ENCODE measurements around the gene MAML2. TPM values are rescaled to one million over a fixed set of nuclear protein-coding genes. Genes with fewer than 3 reads are reported as not detected.

Gene MAML2
- total RNA-seq, 1 donor from 2014 or later: 31.5 TPM

DNA sequence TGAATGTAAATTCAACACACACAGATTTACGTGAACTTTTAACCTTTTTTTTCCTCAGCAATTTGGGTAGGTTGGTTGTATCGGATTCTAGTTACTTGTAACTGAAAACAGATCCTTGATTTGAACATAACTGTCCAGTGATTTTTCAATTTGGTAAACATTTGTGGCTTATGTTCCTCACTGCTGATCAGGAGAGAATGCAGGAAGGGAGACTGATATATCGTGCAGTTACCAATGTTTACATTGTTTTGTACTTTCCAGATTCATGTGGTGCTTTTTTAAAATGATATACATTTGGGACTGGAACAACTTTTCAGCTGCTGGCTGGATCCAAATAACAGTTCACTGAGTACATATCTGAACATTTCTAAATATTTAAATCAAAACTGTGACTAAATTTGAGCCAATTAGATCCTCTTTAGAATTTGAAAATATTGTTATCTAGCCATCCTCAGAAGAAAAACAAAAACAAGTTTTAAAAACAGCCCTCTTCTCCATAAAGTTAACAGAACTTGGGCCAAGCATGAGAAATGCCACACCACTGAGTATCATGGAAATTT, 334.8 kb downstream of the MAML2 start:
- Histone ChIP-seq H3K4me1 (peaks cover 17% of the 10 kb centered on the region), H3K4me3 (no peak overlapping the region), H3K36me3 (no peaks in the 10 kb centered on the region), H3K27me3 (ENCODE audit: low read depth) (no peaks in the 10 kb centered on the region), H3K27ac (no peak overlapping the region), H3K9me3 (no peaks in the 10 kb centered on the region)
- intact Hi-C loops (cut with DNase I): no loop called here
- TF ChIP-seq, protein P1, sequence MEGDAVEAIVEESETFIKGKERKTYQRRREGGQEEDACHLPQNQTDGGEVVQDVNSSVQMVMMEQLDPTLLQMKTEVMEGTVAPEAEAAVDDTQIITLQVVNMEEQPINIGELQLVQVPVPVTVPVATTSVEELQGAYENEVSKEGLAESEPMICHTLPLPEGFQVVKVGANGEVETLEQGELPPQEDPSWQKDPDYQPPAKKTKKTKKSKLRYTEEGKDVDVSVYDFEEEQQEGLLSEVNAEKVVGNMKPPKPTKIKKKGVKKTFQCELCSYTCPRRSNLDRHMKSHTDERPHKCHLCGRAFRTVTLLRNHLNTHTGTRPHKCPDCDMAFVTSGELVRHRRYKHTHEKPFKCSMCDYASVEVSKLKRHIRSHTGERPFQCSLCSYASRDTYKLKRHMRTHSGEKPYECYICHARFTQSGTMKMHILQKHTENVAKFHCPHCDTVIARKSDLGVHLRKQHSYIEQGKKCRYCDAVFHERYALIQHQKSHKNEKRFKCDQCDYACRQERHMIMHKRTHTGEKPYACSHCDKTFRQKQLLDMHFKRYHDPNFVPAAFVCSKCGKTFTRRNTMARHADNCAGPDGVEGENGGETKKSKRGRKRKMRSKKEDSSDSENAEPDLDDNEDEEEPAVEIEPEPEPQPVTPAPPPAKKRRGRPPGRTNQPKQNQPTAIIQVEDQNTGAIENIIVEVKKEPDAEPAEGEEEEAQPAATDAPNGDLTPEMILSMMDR (IDR thresholded peaks at IDR 0.05): no peak
- DNase-seq (no peak), ATAC-seq (no peak)

- Histone ChIP-seq H3K4me1 (peaks cover 10% of the 10 kb centered on the region), H3K36me3 (no peaks in the 10 kb centered on the region), H3K27ac (no peak overlapping the region), H3K9me3 (no peaks in the 10 kb centered on the region), H3K4me3 (no peak overlapping the region), H3K27me3 (ENCODE audit: low read depth) (no peaks in the 10 kb centered on the region)
- TF ChIP-seq, protein P1 (IDR thresholded peaks at IDR 0.05): no peak
- DNase-seq (no peak), ATAC-seq (no peak)
- intact Hi-C loops (cut with DNase I): no loop called here
Measured at GRCh38 chr11:96006037-96006436, 337.0 kb downstream of the MAML2 start.

GRCh38 chr11:96004862-96005261, 338.1 kb downstream of the MAML2 start:
- Histone ChIP-seq H3K36me3 (no peaks in the 10 kb centered on the region), H3K27ac (no peak overlapping the region), H3K4me3 (no peak overlapping the region), H3K27me3 (ENCODE audit: low read depth) (no peaks in the 10 kb centered on the region), H3K9me3 (no peaks in the 10 kb centered on the region), H3K4me1 (peaks cover 12% of the 10 kb centered on the region)
- DNase-seq: no peak
- TF ChIP-seq, protein P1 (IDR thresholded peaks at IDR 0.05): no peak
- intact Hi-C loops (cut with DNase I): no loop called here
- no peak for ATAC-seq

DNA sequence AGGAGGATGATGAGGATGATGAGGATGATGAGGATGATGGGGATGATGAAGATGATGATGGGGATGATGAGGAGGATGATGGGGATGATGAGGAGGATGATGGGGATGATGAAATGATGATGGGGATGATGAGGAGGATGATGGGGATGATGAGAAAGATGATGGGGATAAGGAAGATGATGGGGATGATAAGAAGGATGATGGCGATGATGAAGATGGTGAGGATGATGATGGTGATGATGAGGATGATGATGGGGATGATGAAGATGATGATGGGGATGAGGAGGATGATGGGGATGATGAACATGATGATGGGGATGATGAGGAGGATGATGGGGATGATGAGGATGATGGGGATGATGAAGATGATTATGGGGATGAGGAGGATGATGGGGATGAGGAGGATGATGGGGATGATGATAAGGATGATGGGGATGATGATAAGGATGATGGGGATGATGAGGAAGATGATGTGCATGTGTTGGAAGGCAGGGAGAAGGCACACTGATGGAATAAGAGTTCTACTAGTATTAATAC, 340.2 kb downstream of the MAML2 start:
- H3K4me3 ChIP-seq: no peak overlapping the region
- no peaks in the 10 kb centered on the region for H3K9me3 ChIP-seq
- peaks cover 21% of the 10 kb centered on the region for H3K4me1 ChIP-seq
- DNase-seq: no peak
- no peaks in the 10 kb centered on the region for H3K27me3 ChIP-seq (ENCODE audit: low read depth)
- H3K36me3 ChIP-seq: no peaks in the 10 kb centered on the region
- no peak overlapping the region for H3K27ac ChIP-seq
- TF ChIP-seq, protein P1 (IDR thresholded peaks at IDR 0.05): no peak
- intact Hi-C loops (cut with DNase I): no loop called here
- ATAC-seq: no peak

- Histone ChIP-seq H3K27me3 (ENCODE audit: low read depth) (no peaks in the 10 kb centered on the region), H3K4me1 (peaks cover 21% of the 10 kb centered on the region)
Measured at GRCh38 chr11:96002339-96002738, 340.7 kb downstream of the MAML2 start.

More at GRCh38 chr11:96002339-96002738, 340.7 kb downstream of the MAML2 start:
- intact Hi-C loops (cut with DNase I): no loop called here
- Histone ChIP-seq H3K27ac (no peak overlapping the region), H3K9me3 (no peaks in the 10 kb centered on the region), H3K4me3 (no peak overlapping the region), H3K36me3 (no peaks in the 10 kb centered on the region)
- ATAC-seq (no peak), DNase-seq (no peak)
- TF ChIP-seq, protein P1 (IDR thresholded peaks at IDR 0.05): no peak
